Activated naive CD8-positive, alpha-beta T cell treated with anti-CD3 and anti-CD28 coated beads for 36 hours (primary cell): ENCODE results near the gene NOL3. TPM values are rescaled to one million over a fixed set of nuclear protein-coding genes. Genes with fewer than 3 reads are reported as not detected.

ENCODE experiments used
- DNase-seq: peaks from one replicate; pipeline ENCODE4 v3.0.0; 2021
- H3K27ac Mint-ChIP-seq: one replicate; pipeline ENCODE4 v1.8.0; 2022; ENCODE audit warnings: mild to moderate bottlenecking, moderate library complexity, mixed read lengths
- H3K27me3 Mint-ChIP-seq: one replicate; pipeline ENCODE4 v1.8.0; 2022; ENCODE audit warnings: mild to moderate bottlenecking, mixed read lengths
- H3K36me3 Mint-ChIP-seq: one replicate; pipeline ENCODE4 v1.8.0; 2021; ENCODE audit warnings: mild to moderate bottlenecking, mixed read lengths
- H3K4me1 Mint-ChIP-seq: one replicate; pipeline ENCODE4 v1.8.0; 2021; ENCODE audit warnings: mixed read lengths
- H3K4me3 Mint-ChIP-seq: one replicate; pipeline ENCODE4 v1.8.0; 2022; ENCODE audit warnings: mild to moderate bottlenecking, moderate library complexity, mixed read lengths
- H3K9me3 Mint-ChIP-seq: one replicate; pipeline ENCODE4 v1.8.0; 2022; ENCODE audit warnings: mixed read lengths
- total RNA-seq, 2 experiments: library from RNA; stranded (reverse); gene quantifications; one replicate each; pipeline ENCODE4 v1.2.3, GENCODE V29; 2021

NOL3 gene
- total RNA-seq, 2 experiments from 2014 or later, result 6.1 to 6.4 TPM

DNA sequence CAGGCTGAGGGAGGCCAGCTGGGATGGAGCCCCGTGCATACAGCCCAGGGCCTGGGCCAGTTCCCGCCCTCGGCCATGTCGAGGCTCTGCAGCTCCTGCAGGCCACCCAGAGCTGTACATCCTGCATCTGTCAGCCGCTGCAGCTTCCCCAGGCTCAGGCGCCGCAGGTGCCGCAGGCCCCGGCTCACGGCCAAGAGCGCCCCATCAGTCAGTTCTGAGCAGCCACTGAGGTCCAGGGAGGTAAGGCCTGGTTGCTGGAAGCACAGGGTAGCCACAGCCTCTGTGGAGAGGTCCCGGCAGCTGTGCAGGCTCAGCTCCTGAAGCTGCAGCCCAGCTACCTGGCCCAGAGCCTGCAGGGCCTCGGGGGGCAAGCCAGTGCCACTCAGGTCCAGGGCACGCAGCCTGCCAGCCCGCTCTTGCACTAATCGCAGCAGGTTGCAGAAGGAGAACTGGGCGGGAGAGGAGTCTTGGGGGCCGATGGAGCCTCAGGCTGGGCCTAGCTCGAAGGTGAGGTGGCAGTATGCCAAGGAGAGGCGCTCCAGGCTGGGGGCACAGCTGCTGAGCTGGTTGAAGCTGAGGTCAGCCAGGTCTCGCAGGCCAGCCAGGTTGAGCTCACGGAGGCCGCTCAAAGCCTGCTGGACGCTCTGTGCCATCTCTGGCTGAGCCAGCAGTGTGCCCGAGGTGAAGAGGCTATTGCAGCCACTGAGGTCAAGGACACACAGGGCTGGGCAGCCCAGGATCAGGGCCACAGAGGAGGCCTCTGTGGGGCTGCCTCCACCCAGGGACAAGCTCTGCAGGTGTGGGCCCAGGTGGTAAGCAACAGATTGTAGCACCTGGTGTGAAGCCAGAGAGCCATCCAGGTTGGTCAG lies 40.0 kb downstream of the NOL3 start:
- Mint-ChIP-seq H3K27me3 (no peaks in the 10 kb centered on the region), H3K36me3 (no peaks in the 10 kb centered on the region), H3K27ac (no peak overlapping the region)

DNA sequence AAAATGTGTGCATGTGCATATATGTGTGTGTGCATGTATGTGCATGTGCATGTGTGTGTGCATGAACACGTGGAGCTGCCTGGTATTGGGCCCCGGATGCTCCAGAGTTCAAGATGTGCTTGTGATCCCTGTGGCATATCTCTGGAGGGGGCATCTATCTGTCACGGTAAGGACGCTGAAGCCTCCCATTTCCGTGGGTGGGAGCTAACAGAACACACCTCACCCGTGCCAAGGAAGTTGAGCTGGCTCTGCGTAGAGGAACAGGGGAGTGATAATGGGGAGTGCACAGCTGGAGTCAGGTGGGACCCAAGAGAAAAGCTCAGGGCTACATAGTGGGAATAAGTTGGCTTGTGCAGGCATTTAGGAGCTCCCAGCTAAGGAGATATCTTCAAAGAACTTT lies 41.3 kb downstream of the NOL3 start:
- no peaks in the 10 kb centered on the region for H3K9me3 Mint-ChIP-seq
- no peak for DNase-seq
- no peaks in the 10 kb centered on the region for H3K27me3 Mint-ChIP-seq
- H3K36me3 Mint-ChIP-seq, result no peaks in the 10 kb centered on the region
- no peak overlapping the region for H3K4me3 Mint-ChIP-seq
- H3K27ac Mint-ChIP-seq, result no peak overlapping the region
- no peaks in the 10 kb centered on the region for H3K4me1 Mint-ChIP-seq

More for the DNA sequence above, 40.0 kb downstream of the NOL3 start:
- Mint-ChIP-seq H3K4me3 (no peak overlapping the region), H3K4me1 (no peaks in the 10 kb centered on the region), H3K9me3 (no peaks in the 10 kb centered on the region)
- DNase-seq, result no peak

DNA sequence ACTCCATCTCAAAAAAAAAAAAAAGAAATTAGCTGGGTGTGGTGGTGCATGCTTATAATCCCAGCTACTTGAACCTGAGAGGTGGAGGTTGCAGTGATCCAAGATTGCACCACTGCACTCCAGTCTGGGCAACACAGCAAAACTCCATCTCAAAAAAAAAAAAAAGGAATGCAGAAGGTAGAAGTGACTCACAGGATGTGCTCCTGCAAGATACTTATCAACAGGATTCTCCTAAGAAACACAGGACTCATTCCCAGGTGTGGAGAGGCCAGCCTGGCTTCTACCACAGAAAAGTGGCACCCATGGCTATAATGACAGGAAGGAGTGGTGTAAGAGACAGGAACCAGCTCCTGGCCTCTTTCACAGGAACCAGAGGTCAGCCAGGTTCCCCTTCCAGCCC lies 42.4 kb downstream of the NOL3 start:
- Mint-ChIP-seq H3K4me1 (no peaks in the 10 kb centered on the region), H3K4me3 (no peak overlapping the region), H3K9me3 (no peaks in the 10 kb centered on the region), H3K36me3 (no peaks in the 10 kb centered on the region), H3K27ac (no peak overlapping the region), H3K27me3 (no peaks in the 10 kb centered on the region)
- DNase-seq, result no peak

DNA sequence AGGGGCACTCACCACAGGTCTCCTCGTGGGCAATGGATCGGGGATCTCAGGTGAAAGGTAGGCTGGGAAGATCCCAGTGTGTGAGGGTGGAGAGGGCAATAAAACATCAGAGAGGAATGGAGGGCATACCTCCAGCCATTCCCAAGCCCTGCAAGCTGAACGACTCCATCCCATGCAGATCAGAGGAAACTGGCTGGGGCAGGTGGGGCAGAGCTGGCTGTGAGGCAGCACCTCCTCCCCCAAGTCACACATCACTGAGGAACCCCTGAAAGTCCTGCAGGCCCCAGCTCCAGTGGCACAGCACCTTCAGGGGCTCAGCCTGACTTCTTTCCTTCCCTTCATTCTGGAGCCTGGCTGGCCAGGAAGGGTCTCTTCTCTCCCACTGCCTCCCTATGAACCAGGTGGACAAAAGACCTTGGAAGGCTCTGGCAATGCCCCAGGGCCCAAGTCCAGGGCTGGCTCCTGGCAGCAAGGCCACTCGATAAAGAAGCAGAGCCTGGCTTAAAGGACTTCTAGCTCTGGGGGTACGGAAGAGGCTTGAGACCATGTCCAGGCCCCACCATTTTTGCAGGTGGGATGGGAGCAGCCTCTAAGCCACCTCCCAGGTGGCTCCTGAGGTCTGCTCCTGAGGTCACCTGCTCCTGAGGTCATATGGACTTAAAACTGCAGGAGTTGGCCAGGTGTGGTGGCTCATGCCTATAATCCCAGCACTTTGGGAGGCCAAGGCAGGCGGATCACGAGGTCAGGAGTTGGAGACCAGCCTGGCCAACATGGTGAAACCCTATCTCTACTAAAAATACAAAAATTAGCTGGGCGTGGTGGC lies 43.1 kb downstream of the NOL3 start:
- Mint-ChIP-seq H3K27me3 (no peaks in the 10 kb centered on the region), H3K36me3 (no peaks in the 10 kb centered on the region), H3K4me1 (no peaks in the 10 kb centered on the region), H3K4me3 (no peak overlapping the region), H3K9me3 (no peaks in the 10 kb centered on the region), H3K27ac (no peak overlapping the region)
- DNase-seq, result no peak

DNA sequence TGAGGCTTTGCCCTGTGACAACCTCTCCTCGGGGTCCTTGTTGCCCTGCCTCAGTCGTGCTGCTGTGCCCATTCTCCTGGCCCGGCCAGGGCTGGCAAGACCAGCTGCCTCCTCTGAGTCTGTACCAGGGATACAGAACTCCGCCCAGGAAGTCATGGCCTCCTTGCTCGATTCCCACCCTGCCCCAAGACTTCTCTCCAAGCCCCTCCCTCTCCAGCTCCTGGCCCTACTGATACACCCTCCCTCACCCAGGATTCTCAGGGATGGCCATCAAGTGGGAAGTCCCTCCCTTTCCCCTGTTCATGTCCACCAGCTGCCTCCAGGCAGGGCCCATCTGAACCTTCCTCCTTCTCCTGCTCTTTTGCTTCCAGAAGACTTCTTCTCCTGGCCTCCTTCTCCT lies 45.4 kb downstream of the NOL3 start:
- Mint-ChIP-seq H3K27ac (no peak overlapping the region), H3K4me3 (no peak overlapping the region), H3K4me1 (no peaks in the 10 kb centered on the region), H3K36me3 (no peaks in the 10 kb centered on the region), H3K9me3 (no peaks in the 10 kb centered on the region), H3K27me3 (no peaks in the 10 kb centered on the region)
- DNase-seq, result no peak

DNA sequence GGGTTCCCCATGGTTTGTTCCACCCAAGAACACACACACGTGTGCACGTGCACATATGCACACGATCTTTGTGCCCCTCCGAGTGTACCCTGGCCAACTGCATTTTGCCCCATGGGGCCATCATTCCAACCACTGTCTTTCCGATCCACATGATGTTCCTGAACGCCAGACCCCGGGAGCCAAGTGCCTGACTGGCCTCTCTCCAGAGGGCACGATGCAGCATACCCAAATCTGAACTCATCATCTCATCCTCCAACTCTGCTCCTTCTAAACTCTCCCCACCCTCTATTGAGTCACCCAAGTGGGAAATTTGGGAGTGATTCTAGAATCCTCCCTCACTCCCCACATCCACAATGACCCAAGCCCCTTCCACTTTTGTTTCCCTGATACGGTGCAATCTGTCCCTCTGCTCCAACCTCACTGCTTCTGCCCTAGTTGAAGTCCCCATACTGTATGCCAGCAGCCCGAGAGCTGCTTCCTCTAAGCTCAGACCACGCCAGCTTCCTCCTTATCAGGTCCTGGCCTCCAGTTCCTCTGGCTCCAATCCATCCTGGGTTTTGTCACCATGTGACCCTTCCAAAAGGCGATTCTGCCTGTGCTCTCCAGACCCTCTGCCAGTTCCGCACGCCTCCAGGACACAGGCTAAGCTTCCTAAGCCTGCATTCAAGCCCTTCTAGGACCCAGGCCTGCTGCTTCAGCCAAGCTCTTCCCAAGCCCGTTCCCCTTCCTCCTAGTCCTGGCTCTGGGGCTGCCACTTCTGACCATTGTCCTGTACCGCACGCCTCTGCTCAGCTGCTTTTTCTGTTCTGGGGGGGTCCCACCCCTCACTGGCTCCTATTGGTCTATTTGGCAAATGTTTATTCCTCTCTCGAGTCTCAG lies 46.5 kb downstream of the NOL3 start:
- Mint-ChIP-seq H3K27ac (no peak overlapping the region), H3K27me3 (no peaks in the 10 kb centered on the region), H3K36me3 (no peaks in the 10 kb centered on the region), H3K9me3 (no peaks in the 10 kb centered on the region), H3K4me1 (no peaks in the 10 kb centered on the region), H3K4me3 (no peak overlapping the region)
- no peak for DNase-seq

DNA sequence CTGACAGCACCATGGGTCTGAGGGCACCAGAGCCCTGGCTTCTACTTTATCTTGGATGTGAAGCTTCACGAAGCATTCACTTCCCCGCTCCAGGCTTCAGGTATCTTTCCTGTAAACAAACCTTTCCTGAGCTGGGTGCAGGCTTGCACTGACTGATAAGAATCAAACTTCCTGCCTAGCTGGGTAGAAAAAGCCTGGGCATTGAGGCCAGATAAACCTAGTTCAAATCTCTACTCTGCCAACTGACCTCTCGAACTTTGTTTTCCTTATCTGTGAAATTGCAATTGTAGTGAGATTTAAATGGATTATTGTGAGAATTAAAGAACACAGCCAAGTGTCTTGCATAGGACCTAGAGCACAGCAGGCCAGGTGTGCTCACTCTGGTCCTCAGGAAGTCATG lies 53.7 kb downstream of the NOL3 start:
- Mint-ChIP-seq H3K27ac (no peak overlapping the region), H3K9me3 (no peaks in the 10 kb centered on the region), H3K27me3 (no peaks in the 10 kb centered on the region), H3K4me1 (peaks cover 25% of the 10 kb centered on the region), H3K36me3 (peaks cover 6% of the 10 kb centered on the region), H3K4me3 (no peak overlapping the region)
- no peak for DNase-seq

Other genes starting within 250 kb of the NOL3 start
- under 1 TPM; 0.20 to 0.33 TPM for gene RRAD, start 245.0 kb upstream of the NOL3 start, total RNA-seq
- 100 to 1,000 TPM; 152 to 153 TPM for gene CIAO2B, start 236.1 kb upstream of the NOL3 start, total RNA-seq
- gene CES2, start 235.0 kb upstream of the NOL3 start, total RNA-seq, result 10 to 100 TPM; 23.3 to 24.9 TPM
- under 1 TPM; 0.43 to 0.80 TPM for gene CES3, start 209.3 kb upstream of the NOL3 start, total RNA-seq
- gene CES4A, start 181.9 kb upstream of the NOL3 start, total RNA-seq, result 1 to 10 TPM; 3.5 to 4.6 TPM
- 100 to 1,000 TPM; 110 to 114 TPM for gene CBFB, start 141.4 kb upstream of the NOL3 start, total RNA-seq
- gene PHAF1, start 60.6 kb upstream of the NOL3 start, total RNA-seq, result 10 to 100 TPM; 13.8 to 14.9 TPM
- 1 to 10 TPM; 1.5 to 1.7 TPM for gene B3GNT9, start 19.5 kb upstream of the NOL3 start, total RNA-seq
- gene TRADD, start 10.6 kb upstream of the NOL3 start, total RNA-seq, result 10 to 100 TPM; 15.3 to 16.0 TPM
- gene FBXL8, start 10.6 kb upstream of the NOL3 start, total RNA-seq, result 1 to 10 TPM; 7.9 to 8.5 TPM
- gene HSF4, start 5.8 kb upstream of the NOL3 start, total RNA-seq, result 10 to 100 TPM in 1 of 2 experiments, 1 to 10 TPM in 1; 9.3 to 10.1 TPM
- 10 to 100 TPM; 15.8 to 16.7 TPM for gene MATCAP1, start 13.4 kb downstream of the NOL3 start, total RNA-seq
- under 1 TPM in 1 of 2 experiments, not detected in 1; 0.19 TPM for gene EXOC3L1, start 19.6 kb downstream of the NOL3 start, total RNA-seq
- gene E2F4, start 21.6 kb downstream of the NOL3 start, total RNA-seq, result 100 to 1,000 TPM; 130 to 136 TPM
- 1 to 10 TPM; 4.3 to 4.5 TPM for gene ELMO3, start 28.6 kb downstream of the NOL3 start, total RNA-seq
- gene TMEM208, start 56.6 kb downstream of the NOL3 start, total RNA-seq, result 10 to 100 TPM; 46.5 to 48.6 TPM
- 10 to 100 TPM; 76.4 to 79.9 TPM for gene FHOD1, start 76.9 kb downstream of the NOL3 start, total RNA-seq
- gene SLC9A5, start 78.4 kb downstream of the NOL3 start, total RNA-seq, result 1 to 10 TPM; 5.8 to 6.1 TPM
- gene PLEKHG4, start 109.0 kb downstream of the NOL3 start, total RNA-seq, result 10 to 100 TPM; 30.8 to 37.0 TPM
- gene KCTD19, start 156.2 kb downstream of the NOL3 start, total RNA-seq, result 1 to 10 TPM; 2.2 to 3.0 TPM
- gene LRRC36, start 156.3 kb downstream of the NOL3 start, total RNA-seq, result 1 to 10 TPM in 1 of 2 experiments, under 1 TPM in 1; 0.82 to 1.1 TPM
- gene TPPP3, start 223.0 kb downstream of the NOL3 start, total RNA-seq, result not detected
- gene ZDHHC1, start 245.9 kb downstream of the NOL3 start, total RNA-seq, result 1 to 10 TPM in 1 of 2 experiments, under 1 TPM in 1; 0.76 to 1.2 TPM